Activated CD8-positive, alpha-beta T cell treated with anti-CD3 and anti-CD28 coated beads for 36 hours (primary cell): Measurements from ENCODE around the gene UBE2G2. TPM values are rescaled to one million over a fixed set of nuclear protein-coding genes. Genes with fewer than 3 reads are reported as not detected.

ENCODE experiments used
- ATAC-seq: fragments of 200-7000 bp; cut with Tn5 transposase; one replicate; pipeline ENCODE4 v1.10.0; 2021; ENCODE audit warnings: mild to moderate bottlenecking, moderate library complexity
- CTCF ChIA-PET: fragments of 350-600 bp; sonication (Branson Sonifier 250); formaldehyde crosslinking; loops from one replicate; lab custom pipeline; 2021; ENCODE audit warnings: antibody characterized with exemption; lab: Charles Lee
- POLR2A ChIA-PET: fragments of 350-600 bp; sonication (Branson Sonifier 250); formaldehyde crosslinking; loops from one replicate; lab custom pipeline; 2021; ENCODE audit warnings: antibody characterized with exemption; lab: Charles Lee
- DNase-seq: peaks from one replicate; pipeline ENCODE4 v3.0.0-alpha.2; 2020
- H3K27ac Mint-ChIP-seq: one replicate; pipeline ENCODE4 v1.8.0; 2021; ENCODE audit warnings: mild to moderate bottlenecking, mixed read lengths
- H3K27me3 Mint-ChIP-seq: one replicate; pipeline ENCODE4 v1.8.0; 2021; ENCODE audit warnings: mixed read lengths
- H3K36me3 Mint-ChIP-seq: one replicate; pipeline ENCODE4 v1.8.0; 2021; ENCODE audit warnings: low read depth, mixed read lengths
- H3K4me1 Mint-ChIP-seq: one replicate; pipeline ENCODE4 v1.8.0; 2021; ENCODE audit warnings: low read depth, mixed read lengths
- H3K4me3 Mint-ChIP-seq: one replicate; pipeline ENCODE4 v1.8.0; 2021; ENCODE audit warnings: mild to moderate bottlenecking, moderate library complexity, mixed read lengths
- H3K9me3 Mint-ChIP-seq: one replicate; pipeline ENCODE4 v1.8.0; 2021; ENCODE audit warnings: mixed read lengths
- intact Hi-C: fragments of 100-400 bp; cut with micrococcal nuclease; formaldehyde crosslinking; loops from one replicate; pipeline ENCODE4 v1.10.0; 2022
- total RNA-seq, 2 experiments: library from RNA; stranded (reverse); gene quantifications; one replicate each; pipeline ENCODE4 v1.2.3, GENCODE V29; 2021
- TF ChIP-seq, protein P1 (sequence below): fragments of 200-600 bp; IDR thresholded peaks from one replicate; pipeline ENCODE4 v1.8.0; 2022; ENCODE audit warnings: antibody characterized with exemption, mild to moderate bottlenecking

Gene UBE2G2
- total RNA-seq, 2 experiments from 2014 or later, result 113 to 115 TPM

DNA sequence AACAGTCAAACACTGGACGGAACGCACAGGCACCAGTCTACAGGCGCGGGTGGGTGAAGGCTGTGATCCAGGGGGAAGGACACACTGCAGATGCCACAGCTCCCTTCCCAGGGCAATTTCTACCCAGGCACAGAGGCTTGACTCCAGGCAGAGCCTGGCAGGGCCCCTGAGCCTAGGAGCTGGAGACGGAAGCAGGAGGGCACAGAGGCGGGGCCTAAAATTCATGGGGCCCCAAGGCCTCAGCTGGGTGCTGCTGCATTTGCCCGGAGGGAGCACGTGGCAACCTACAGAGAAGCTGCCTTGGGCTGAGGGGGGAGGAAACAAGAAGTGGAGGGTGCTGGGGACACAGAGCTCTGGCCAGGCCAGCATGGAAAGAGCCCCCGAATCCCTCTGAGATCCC lies 41.2 kb downstream of the UBE2G2 start:
- H3K4me3 Mint-ChIP-seq, result no peak overlapping the region
- no peak for ATAC-seq
- H3K27me3 Mint-ChIP-seq, result no peaks in the 10 kb centered on the region
- POLR2A ChIA-PET, result no interaction called here
- DNase-seq, result no peak
- peaks cover 7% of the 10 kb centered on the region for H3K4me1 Mint-ChIP-seq
- no peak overlapping the region for H3K27ac Mint-ChIP-seq
- intact Hi-C loops, result no loop called here
- TF ChIP-seq, protein P1, sequence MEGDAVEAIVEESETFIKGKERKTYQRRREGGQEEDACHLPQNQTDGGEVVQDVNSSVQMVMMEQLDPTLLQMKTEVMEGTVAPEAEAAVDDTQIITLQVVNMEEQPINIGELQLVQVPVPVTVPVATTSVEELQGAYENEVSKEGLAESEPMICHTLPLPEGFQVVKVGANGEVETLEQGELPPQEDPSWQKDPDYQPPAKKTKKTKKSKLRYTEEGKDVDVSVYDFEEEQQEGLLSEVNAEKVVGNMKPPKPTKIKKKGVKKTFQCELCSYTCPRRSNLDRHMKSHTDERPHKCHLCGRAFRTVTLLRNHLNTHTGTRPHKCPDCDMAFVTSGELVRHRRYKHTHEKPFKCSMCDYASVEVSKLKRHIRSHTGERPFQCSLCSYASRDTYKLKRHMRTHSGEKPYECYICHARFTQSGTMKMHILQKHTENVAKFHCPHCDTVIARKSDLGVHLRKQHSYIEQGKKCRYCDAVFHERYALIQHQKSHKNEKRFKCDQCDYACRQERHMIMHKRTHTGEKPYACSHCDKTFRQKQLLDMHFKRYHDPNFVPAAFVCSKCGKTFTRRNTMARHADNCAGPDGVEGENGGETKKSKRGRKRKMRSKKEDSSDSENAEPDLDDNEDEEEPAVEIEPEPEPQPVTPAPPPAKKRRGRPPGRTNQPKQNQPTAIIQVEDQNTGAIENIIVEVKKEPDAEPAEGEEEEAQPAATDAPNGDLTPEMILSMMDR, result no peak
- no peaks in the 10 kb centered on the region for H3K9me3 Mint-ChIP-seq
- H3K36me3 Mint-ChIP-seq, result no peaks in the 10 kb centered on the region
- CTCF ChIA-PET, result interaction anchor here (1.2 to 1.4 kb wide), 2 partner anchors 33 to 339 kb away, joined by 3 to 4 read pairs; no protein-coding TSS in a partner anchor

DNA sequence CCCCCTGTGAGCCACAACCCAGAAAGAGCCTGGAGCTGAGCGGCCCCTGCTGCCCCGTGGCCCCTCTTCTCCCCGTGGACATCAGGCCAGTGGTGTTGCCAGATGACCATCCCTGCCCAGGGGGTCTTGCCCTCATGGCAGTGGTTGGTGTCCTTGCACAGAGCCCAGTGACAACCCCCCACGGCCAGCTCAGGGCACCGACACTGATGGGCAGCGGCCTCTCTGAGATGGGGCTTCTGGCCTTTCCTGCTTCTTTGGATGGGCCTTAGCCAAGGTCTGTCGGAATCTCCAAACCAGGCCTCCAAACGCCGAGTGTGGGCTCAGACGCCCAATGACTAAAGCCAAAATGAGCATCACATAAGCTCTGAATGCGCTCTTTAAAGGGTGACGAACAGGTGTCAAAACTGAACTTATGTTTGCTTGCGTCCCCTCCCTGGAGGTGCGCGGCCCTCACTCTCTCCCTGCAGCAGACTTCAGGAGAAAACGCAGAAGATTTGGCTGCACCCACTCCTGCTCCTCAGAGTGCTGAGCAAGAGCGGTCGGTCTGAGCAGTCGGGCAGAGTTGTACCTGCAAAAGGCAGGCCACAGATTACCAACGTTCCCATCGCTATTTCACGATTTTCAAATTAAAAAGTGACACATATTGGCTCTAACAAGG lies 41.9 kb downstream of the UBE2G2 start:
- POLR2A ChIA-PET, result no interaction called here
- DNase-seq (no peak), ATAC-seq (no peak)
- intact Hi-C loops, result no loop called here
- TF ChIP-seq, protein P1, result no peak
- CTCF ChIA-PET, result interaction anchor here (1.2 to 1.4 kb wide), 2 partner anchors 34 to 338 kb away, joined by 3 to 4 read pairs; no protein-coding TSS in a partner anchor
- no peak overlapping the region for H3K27ac Mint-ChIP-seq
- H3K9me3 Mint-ChIP-seq, result no peaks in the 10 kb centered on the region
- H3K36me3 Mint-ChIP-seq, result no peaks in the 10 kb centered on the region
- H3K4me1 Mint-ChIP-seq, result peaks cover 2% of the 10 kb centered on the region
- H3K27me3 Mint-ChIP-seq, result no peaks in the 10 kb centered on the region
- H3K4me3 Mint-ChIP-seq, result no peak overlapping the region

DNA sequence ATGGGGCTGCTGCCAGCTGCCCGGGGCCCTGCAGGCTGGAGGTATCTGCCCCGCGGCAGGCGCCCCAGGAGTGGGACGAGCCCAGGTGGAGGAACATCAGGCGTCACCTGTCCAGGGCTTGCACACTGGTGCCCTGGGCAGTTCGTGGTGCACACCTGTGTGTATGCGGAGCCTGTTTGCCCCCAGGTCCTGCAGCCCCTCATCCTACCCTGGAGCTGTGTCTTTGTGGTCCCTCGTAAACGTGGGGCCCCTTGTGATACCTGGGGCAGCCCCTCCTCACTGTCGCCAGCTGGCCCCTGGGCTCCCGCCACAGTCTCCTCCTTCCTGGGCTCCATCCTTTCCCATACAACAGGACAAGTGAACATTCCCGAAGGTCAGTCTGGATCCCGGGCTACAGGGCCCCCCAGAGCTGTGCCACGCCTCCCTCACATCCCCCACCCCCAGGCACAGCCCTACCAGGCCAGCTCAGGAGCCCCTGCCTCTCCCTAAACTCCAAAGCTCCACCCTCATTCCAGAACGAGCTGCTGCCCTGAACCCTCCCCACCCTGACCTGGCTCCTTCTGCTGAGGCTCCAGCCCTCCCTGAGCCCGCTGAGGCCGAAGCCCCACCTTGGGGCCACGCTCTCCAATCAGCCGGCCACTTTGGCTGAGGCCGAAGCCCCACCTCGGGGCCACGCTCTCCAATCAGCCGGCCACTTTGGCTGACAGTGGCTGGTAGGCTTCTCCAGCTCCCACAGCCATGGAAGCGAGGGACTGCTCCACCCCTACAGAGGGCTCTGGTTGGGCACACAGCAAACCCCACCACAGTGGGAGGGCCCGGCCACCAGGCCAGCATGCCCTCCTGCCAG lies 42.6 kb downstream of the UBE2G2 start:
- CTCF ChIA-PET, result interaction anchor here (1.2 to 1.7 kb wide), 2 partner anchors 35 kb away, joined by 4 to 5 read pairs; no protein-coding TSS in a partner anchor
- intact Hi-C loops, result no loop called here
- TF ChIP-seq, protein P1, result no peak
- no peaks in the 10 kb centered on the region for H3K27me3 Mint-ChIP-seq
- H3K36me3 Mint-ChIP-seq, result no peaks in the 10 kb centered on the region
- peaks cover 2% of the 10 kb centered on the region for H3K4me1 Mint-ChIP-seq
- no peak overlapping the region for H3K4me3 Mint-ChIP-seq
- ATAC-seq, result no peak
- H3K9me3 Mint-ChIP-seq, result no peaks in the 10 kb centered on the region
- POLR2A ChIA-PET, result no interaction called here
- H3K27ac Mint-ChIP-seq, result no peak overlapping the region
- no peak for DNase-seq

DNA sequence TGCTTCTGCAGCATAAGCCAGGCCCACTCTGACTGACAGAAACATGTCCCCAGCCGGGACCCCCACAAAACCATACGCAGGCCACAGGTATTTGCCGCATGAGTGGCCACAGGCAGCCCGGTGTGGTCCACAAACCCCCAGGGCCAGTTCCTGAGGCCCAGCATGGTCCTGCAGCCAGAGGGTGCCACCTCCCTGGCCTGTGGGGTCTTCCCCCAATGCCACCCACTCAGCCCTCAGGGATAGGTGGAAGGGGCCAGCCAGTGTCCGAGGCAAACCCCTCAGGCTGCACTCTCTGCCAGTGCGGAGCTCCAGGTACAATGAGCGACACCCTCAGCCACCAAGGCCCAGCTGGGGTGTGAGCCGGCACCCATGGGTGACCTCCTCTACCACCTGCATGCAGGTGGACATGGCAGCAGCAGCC lies 43.5 kb downstream of the UBE2G2 start:
- H3K27me3 Mint-ChIP-seq, result no peaks in the 10 kb centered on the region
- CTCF ChIA-PET, result interaction anchor here (1.7 kb wide), 1 partner anchor 36 kb away, joined by 5 read pairs; no protein-coding TSS in a partner anchor
- H3K36me3 Mint-ChIP-seq, result no peaks in the 10 kb centered on the region
- POLR2A ChIA-PET, result no interaction called here
- intact Hi-C loops, result no loop called here
- peaks cover 2% of the 10 kb centered on the region for H3K4me1 Mint-ChIP-seq
- no peak overlapping the region for H3K4me3 Mint-ChIP-seq
- TF ChIP-seq, protein P1, result no peak
- DNase-seq, result no peak
- no peak overlapping the region for H3K27ac Mint-ChIP-seq
- no peaks in the 10 kb centered on the region for H3K9me3 Mint-ChIP-seq
- ATAC-seq, result no peak

DNA sequence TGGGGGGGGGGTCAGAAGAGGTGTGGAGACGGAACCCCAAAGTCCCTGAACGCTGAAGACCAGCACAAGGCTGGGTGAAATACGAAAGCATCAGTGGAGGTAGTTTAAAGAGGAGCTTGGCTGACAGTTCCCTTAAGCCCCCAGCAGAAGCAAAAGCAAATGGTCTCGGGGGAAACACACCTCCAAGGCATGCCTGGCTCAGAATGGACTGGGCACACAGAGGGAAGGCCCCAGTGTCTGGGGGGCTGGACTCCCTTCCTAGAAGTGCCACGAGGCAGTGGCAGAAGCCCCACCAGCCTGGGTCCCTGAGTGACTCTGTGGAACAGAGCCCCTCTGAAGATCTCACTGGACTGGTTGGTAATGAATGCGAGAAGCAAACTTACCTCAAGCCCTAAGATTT lies 43.9 kb downstream of the UBE2G2 start:
- H3K4me3 Mint-ChIP-seq, result no peak overlapping the region
- ChIA-PET CTCF (interaction anchor here (1.7 kb wide), 1 partner anchor 36 kb away, joined by 5 read pairs; no protein-coding TSS in a partner anchor), POLR2A (no interaction called here)
- DNase-seq, result no peak
- intact Hi-C loops, result no loop called here
- H3K9me3 Mint-ChIP-seq, result no peaks in the 10 kb centered on the region
- no peak for ATAC-seq
- H3K27me3 Mint-ChIP-seq, result no peaks in the 10 kb centered on the region
- H3K27ac Mint-ChIP-seq, result no peak overlapping the region
- peaks cover 2% of the 10 kb centered on the region for H3K4me1 Mint-ChIP-seq
- H3K36me3 Mint-ChIP-seq, result no peaks in the 10 kb centered on the region
- TF ChIP-seq, protein P1, result no peak
